Gastrocnemius medialis (tissue), 4 donors: ENCODE results near the gene MAS1L.

Experiments used
- POLR2A ChIP-seq, 2 donors: fragments of 450-650 bp; IDR thresholded peaks; one replicate each; pipeline ENCODE4 v1.6.1; 2017; ENCODE audit warnings: antibody characterized with exemption in 2 of 2, mild to moderate bottlenecking in 2 of 2, moderate library complexity in 2 of 2
- TF ChIP-seq, protein P1 (sequence below), 5 experiments: fragments of 450-650 bp in 3 of 5; fragments of 200-600 bp in 2 of 5; sonication (generic) in 2 of 5; IDR thresholded peaks in 4 of 5; conservative IDR thresholded peaks in 1 of 5; 1 replicate in 4 of 5; 2 replicates in 1 of 5; pipeline ENCODE4 v1.5.1; 2016 to 2019; ENCODE audit warnings: antibody characterized with exemption in 5 of 5, mild to moderate bottlenecking in 3 of 5, moderate library complexity in 3 of 5

DNA sequence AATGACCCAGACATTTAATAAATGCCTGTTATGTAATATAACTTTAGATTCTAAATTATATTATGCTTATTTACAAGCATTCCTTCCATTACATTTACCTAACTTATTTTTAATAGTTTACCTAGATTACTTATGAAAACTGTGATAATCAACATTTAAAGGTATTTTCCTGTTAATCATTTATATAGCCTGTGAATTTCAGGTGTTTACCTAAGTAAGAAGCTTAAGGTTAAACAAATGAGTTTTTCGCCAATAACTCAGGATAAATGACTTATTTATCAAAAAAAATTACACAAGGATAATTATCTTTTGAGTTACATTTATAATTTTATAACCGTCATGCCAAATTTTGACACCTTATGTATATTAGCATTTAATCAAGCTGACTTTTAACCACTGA is 36.3 kb upstream of the MAS1L start:
- TF ChIP-seq, protein P1, sequence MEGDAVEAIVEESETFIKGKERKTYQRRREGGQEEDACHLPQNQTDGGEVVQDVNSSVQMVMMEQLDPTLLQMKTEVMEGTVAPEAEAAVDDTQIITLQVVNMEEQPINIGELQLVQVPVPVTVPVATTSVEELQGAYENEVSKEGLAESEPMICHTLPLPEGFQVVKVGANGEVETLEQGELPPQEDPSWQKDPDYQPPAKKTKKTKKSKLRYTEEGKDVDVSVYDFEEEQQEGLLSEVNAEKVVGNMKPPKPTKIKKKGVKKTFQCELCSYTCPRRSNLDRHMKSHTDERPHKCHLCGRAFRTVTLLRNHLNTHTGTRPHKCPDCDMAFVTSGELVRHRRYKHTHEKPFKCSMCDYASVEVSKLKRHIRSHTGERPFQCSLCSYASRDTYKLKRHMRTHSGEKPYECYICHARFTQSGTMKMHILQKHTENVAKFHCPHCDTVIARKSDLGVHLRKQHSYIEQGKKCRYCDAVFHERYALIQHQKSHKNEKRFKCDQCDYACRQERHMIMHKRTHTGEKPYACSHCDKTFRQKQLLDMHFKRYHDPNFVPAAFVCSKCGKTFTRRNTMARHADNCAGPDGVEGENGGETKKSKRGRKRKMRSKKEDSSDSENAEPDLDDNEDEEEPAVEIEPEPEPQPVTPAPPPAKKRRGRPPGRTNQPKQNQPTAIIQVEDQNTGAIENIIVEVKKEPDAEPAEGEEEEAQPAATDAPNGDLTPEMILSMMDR (IDR thresholded peaks at IDR 0.05 in 4 of 5, conservative IDR thresholded peaks at IDR 0.05 in 1 of 5): no peak
- no peak for TF ChIP-seq POLR2A (IDR thresholded peaks at IDR 0.05)
